ENCODE results near the gene GINS1.

DNA sequence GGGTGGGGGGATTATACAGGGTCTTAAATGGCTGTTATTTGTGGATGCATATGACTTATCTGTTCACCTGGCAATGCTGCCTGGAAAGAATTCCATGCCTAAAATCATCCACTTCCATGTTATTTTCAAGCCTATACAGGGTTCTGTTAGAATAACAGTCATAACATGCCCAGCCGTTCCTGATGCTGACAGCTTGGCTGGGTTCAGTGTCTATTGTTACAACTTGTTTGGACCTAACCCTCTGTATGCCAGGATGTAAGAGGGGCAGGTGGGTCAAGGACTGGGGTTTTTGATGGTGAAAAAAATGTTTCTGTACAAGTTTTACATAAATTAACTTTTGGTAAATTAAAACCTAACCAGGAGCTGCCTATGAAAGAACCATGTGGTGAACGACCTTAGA is 79.8 kb downstream of the GINS1 start:
- TF ChIP-seq, protein P1, sequence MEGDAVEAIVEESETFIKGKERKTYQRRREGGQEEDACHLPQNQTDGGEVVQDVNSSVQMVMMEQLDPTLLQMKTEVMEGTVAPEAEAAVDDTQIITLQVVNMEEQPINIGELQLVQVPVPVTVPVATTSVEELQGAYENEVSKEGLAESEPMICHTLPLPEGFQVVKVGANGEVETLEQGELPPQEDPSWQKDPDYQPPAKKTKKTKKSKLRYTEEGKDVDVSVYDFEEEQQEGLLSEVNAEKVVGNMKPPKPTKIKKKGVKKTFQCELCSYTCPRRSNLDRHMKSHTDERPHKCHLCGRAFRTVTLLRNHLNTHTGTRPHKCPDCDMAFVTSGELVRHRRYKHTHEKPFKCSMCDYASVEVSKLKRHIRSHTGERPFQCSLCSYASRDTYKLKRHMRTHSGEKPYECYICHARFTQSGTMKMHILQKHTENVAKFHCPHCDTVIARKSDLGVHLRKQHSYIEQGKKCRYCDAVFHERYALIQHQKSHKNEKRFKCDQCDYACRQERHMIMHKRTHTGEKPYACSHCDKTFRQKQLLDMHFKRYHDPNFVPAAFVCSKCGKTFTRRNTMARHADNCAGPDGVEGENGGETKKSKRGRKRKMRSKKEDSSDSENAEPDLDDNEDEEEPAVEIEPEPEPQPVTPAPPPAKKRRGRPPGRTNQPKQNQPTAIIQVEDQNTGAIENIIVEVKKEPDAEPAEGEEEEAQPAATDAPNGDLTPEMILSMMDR (conservative IDR thresholded peaks at IDR 0.05; ENCODE audit: low read depth in 2 of 2): no peak
- TF ChIP-seq JUNB (IDR thresholded peaks at IDR 0.05; ENCODE audit: unreplicated experiment): no peak
